GM23248 (cell line): ENCODE measurements around the gene THSD7A.

Experiments
- EZH2 ChIP-seq: fragments of 200-600 bp; sonication (generic); IDR thresholded peaks from 2 replicates; pipeline ENCODE4 v1.6.1; 2018; ENCODE audit warnings: antibody characterized with exemption, mild to moderate bottlenecking; ENCODE audit not compliant: insufficient read depth, poor library complexity, severe bottlenecking
- EZH2phosphoT487 ChIP-seq: fragments of 200-600 bp; sonication (generic); IDR thresholded peaks from 2 replicates; pipeline ENCODE4 v1.6.1; 2018; ENCODE audit warnings: antibody characterized with exemption, moderate library complexity, mild to moderate bottlenecking, low read depth; ENCODE audit not compliant: insufficient read depth

DNA sequence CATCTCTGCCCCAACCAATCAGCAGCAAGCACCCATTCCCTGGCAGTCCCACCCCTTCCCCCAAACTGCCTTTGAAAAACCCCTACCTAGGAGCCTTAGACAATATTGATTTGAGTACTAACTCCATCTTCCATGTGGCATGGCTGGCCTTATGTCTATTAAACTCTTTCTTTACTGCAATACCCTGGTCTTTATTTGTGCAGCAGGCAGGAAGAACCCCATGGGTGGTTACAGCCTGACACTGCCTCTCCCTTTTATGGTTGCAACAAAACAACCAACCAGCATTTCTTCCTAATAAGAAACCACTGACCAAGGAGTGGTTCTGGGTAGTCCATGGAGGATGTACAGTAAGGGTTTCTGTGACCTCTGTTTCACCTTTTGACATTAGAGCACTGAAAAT lies 418.1 kb downstream of the THSD7A start:
- no peak for TF ChIP-seq EZH2
- no peak for TF ChIP-seq EZH2phosphoT487
